RWPE2 (cell line): ENCODE data around the gene SLC25A13.

Experiments
- ATAC-seq: fragments of 200-7000 bp; cut with Tn5 transposase; 3 replicates; pipeline ENCODE4 v1.9.1; 2021; ENCODE audit warnings: low read depth
- DNase-seq: peaks from one replicate; pipeline ENCODE4 v3.0.0-alpha.2; 2020; ENCODE audit warnings: low spot score
- H3K27ac ChIP-seq: fragments of 450-650 bp; 2 replicates; pipeline ENCODE4 v1.5.1; 2017; ENCODE audit warnings: mild to moderate bottlenecking; ENCODE audit not compliant: poor library complexity, severe bottlenecking
- H3K27me3 ChIP-seq: fragments of 250-450 bp; sonication (Bioruptor Pico); 2 replicates; pipeline ENCODE4 v1.5.1; 2021; ENCODE audit warnings: mild to moderate bottlenecking, moderate library complexity; ENCODE audit not compliant: insufficient read depth, poor library complexity, severe bottlenecking
- H3K36me3 ChIP-seq: fragments of 250-450 bp; sonication (Bioruptor Pico); 2 replicates; pipeline ENCODE4 v1.5.1; 2020; ENCODE audit warnings: low read depth, mild to moderate bottlenecking, moderate library complexity
- H3K4me1 ChIP-seq: fragments of 250-450 bp; sonication (Bioruptor Pico); 2 replicates; pipeline ENCODE4 v1.5.1; 2021; ENCODE audit warnings: mild to moderate bottlenecking, moderate library complexity; ENCODE audit not compliant: insufficient read depth, poor library complexity, severe bottlenecking
- H3K4me3 ChIP-seq: fragments of 250-450 bp; sonication (Bioruptor Pico); 2 replicates; pipeline ENCODE4 v1.5.1; 2021; ENCODE audit warnings: mild to moderate bottlenecking, moderate library complexity; ENCODE audit not compliant: severe bottlenecking
- H3K9me3 ChIP-seq: fragments of 250-450 bp; sonication (Bioruptor Pico); 2 replicates; pipeline ENCODE4 v1.5.1; 2021; ENCODE audit warnings: mild to moderate bottlenecking, moderate library complexity; ENCODE audit not compliant: severe bottlenecking
- TF ChIP-seq, protein P1 (sequence below): fragments of 450-650 bp; IDR thresholded peaks from one replicate; pipeline ENCODE4 v1.5.1; 2017; ENCODE audit warnings: mild to moderate bottlenecking, moderate library complexity; ENCODE audit not compliant: poor library complexity, severe bottlenecking

SLC25A13 gene

DNA sequence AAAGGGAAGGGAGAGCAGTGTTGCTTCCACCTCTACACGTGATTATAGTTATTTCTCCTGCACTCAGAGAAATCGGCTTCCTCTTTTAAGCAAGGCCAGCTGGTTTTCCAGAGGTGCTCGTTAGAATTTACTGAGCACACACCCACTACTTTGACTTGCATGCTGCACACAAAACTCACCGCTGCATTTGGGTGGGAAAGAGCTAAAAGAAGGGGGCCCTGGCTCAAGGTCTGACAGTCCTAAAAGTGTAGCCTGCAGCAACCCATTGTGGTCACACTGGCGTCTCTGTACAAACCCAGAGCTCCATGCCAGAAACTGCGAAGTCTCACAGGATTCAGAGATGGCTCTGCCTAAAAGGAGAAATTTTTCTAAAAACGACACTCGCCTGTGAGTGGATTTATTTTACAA, 133.7 kb downstream of the SLC25A13 start:
- Histone ChIP-seq H3K9me3 (no peaks in the 10 kb centered on the region), H3K4me3 (no peak overlapping the region), H3K36me3 (peaks cover 60% of the 10 kb centered on the region), H3K4me1 (no peaks in the 10 kb centered on the region), H3K27ac (no peak overlapping the region), H3K27me3 (no peaks in the 10 kb centered on the region)
- DNase-seq (no peak), ATAC-seq (no peak)
- TF ChIP-seq, protein P1, sequence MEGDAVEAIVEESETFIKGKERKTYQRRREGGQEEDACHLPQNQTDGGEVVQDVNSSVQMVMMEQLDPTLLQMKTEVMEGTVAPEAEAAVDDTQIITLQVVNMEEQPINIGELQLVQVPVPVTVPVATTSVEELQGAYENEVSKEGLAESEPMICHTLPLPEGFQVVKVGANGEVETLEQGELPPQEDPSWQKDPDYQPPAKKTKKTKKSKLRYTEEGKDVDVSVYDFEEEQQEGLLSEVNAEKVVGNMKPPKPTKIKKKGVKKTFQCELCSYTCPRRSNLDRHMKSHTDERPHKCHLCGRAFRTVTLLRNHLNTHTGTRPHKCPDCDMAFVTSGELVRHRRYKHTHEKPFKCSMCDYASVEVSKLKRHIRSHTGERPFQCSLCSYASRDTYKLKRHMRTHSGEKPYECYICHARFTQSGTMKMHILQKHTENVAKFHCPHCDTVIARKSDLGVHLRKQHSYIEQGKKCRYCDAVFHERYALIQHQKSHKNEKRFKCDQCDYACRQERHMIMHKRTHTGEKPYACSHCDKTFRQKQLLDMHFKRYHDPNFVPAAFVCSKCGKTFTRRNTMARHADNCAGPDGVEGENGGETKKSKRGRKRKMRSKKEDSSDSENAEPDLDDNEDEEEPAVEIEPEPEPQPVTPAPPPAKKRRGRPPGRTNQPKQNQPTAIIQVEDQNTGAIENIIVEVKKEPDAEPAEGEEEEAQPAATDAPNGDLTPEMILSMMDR: no peak

DNA sequence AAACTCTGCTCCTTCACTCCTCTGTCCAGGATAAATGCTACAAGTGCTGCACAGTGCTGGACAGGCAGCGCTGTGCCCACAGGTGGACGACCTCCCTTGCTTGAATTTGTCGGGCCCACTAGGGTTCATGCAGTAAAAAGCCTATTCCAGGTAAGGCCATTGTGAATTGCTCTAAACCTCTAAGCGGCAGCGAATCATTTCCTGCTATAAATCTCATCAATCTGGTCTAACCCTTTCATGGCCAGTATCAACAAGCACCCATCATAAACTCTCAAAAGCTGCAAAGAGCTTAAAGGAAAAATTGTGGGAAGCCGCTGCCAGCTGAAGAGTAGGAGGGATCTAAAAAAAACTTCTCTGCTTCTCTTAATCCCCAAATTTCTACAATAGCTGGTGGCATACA, 134.2 kb downstream of the SLC25A13 start:
- Histone ChIP-seq H3K4me3 (no peak overlapping the region), H3K27me3 (no peaks in the 10 kb centered on the region), H3K4me1 (no peaks in the 10 kb centered on the region), H3K9me3 (no peaks in the 10 kb centered on the region), H3K27ac (no peak overlapping the region), H3K36me3 (peaks cover 55% of the 10 kb centered on the region)
- DNase-seq (no peak), ATAC-seq (no peak)
- TF ChIP-seq, protein P1: no peak

DNA sequence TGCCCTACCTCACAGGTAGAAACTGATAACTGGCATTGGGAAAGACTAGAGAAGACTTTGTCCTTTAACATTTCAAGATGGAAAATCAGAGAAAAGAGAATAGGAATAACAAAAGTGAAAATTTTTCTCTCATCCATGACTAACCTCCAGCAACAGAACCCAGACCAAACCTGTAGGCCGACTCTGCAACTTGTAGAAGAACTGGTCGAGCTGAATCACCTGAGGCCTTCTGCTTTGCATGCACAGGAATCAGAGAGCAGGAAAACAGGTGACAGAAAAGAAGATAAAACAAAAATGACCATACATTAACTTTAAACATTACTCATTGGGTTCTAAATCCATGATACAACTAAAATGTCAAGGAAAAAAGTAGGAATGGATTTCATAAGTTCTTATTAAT, 137.1 kb downstream of the SLC25A13 start:
- ATAC-seq: no peak
- TF ChIP-seq, protein P1: no peak
- Histone ChIP-seq H3K9me3 (no peaks in the 10 kb centered on the region), H3K36me3 (peaks cover 36% of the 10 kb centered on the region), H3K27ac (no peak overlapping the region), H3K4me1 (no peaks in the 10 kb centered on the region), H3K27me3 (no peaks in the 10 kb centered on the region), H3K4me3 (no peak overlapping the region)
- DNase-seq: no peak

DNA sequence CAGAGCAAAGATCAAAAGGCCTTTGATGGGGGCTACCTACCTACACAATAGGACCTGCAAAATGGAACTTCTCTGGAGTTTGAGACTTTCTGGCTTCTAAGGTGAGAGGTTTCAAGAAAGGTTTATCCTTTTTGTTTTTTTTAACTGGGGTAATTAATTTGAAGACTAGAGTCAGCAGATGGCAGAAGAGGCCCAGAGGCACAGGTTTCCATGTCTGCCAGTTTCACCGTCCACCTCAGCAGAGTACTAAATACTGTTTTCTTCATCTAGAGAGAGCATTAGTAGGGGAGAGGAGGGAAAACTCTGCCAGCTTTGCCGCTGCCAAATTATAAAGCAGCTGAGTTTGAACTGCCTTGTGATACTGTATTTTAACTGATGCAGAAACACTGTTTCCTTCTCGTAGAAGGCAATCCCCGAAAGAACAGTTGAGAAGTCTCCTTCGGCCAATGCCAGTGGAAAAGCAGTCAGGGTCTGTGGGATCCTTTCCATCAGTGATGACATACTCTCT, 138.7 kb downstream of the SLC25A13 start:
- ATAC-seq (no peak), DNase-seq (no peak)
- Histone ChIP-seq H3K9me3 (no peaks in the 10 kb centered on the region), H3K4me1 (peaks cover 8% of the 10 kb centered on the region), H3K36me3 (peaks cover 36% of the 10 kb centered on the region), H3K27ac (no peak overlapping the region), H3K4me3 (no peak overlapping the region), H3K27me3 (no peaks in the 10 kb centered on the region)
- TF ChIP-seq, protein P1: peak; percentile 30

DNA sequence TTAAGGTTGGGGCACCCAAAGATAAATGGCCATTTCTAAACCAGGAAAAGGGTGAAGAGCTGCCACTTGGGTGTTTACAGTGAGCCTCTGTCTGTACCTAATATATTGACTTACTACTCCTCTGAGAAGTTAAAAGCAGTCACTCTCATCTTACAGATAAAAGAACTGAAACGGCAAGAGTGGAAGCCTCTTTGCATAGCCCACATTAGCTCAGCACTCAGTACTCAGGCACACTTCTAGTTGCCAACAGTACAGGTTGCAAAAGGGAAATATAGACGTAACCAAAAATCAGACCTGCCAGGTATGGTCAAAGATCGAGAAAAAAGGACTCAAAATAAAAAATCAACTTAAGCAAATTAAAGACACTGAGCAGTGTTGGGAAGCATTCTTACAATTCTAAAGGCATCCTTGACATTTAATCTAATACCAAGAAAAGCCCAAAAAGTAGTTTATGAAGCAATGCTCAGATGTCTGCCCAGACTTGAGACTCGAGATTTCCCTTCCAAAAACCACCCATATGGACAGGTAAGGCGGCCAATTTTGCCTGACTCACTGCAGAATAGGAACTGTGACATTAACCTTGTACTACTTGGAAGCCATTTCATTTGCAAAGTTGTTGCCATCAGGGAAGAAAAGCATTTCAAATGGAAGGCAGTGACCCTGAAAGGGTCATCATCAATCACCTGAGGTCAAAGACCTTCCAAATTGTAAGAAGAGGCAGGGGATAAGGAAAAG, 139.3 kb downstream of the SLC25A13 start:
- Histone ChIP-seq H3K4me3 (no peak overlapping the region), H3K27me3 (no peaks in the 10 kb centered on the region), H3K27ac (no peak overlapping the region), H3K36me3 (peaks cover 36% of the 10 kb centered on the region), H3K4me1 (peaks cover 8% of the 10 kb centered on the region), H3K9me3 (no peaks in the 10 kb centered on the region)
- ATAC-seq (no peak), DNase-seq (no peak)
- TF ChIP-seq, protein P1: no peak
